GM12878 (cell line): Measurements from ENCODE around the gene RGL1. TPM values are rescaled to one million over a fixed set of nuclear protein-coding genes. Genes with fewer than 3 reads are reported as not detected.

ENCODE experiments used
- ATAC-seq: fragments of 200-7000 bp; cut with Tn5 transposase; 3 replicates; pipeline ENCODE4 v1.9.1; 2020; ENCODE audit warnings: mild to moderate bottlenecking, moderate library complexity
- BruUV-seq: library from RNA; stranded (reverse); fragments of 400-500 nt; replicated peaks from 2 replicates; lab custom pipeline; 2021; lab: Mats Ljungman, UMichigan
- CTCF ChIA-PET: fragments of 300-600 bp; sonication (Branson Sonifier 250); formaldehyde crosslinking; extraction: SDS; loops from one replicate; lab custom pipeline; 2021; ENCODE audit warnings: inconsistent platforms; lab: Yijun Ruan, JAX
- POLR2A ChIA-PET: fragments of 350-600 bp; formaldehyde crosslinking; extraction: SDS; loops from one replicate; lab custom pipeline; 2021; ENCODE audit warnings: inconsistent platforms; lab: Charles Lee
- RAD21 ChIA-PET: fragments of 300-600 bp; sonication (Branson Sonifier 250); formaldehyde crosslinking; loops from one replicate; lab custom pipeline; 2023; ENCODE audit warnings: antibody characterized with exemption; ENCODE audit not compliant: unreplicated experiment; lab: Charles Lee
- SMC1A ChIA-PET: fragments of 300-600 bp; sonication (Branson Sonifier 250); formaldehyde crosslinking; loops from one replicate; lab custom pipeline; 2023; ENCODE audit not compliant: unreplicated experiment, uncharacterized antibody; lab: Charles Lee
- DNase-seq: peaks from one replicate; pipeline ENCODE4 v3.0.0-alpha.2; 2011; ENCODE audit warnings: low read depth, low spot score
- FAIRE-seq: peaks from 3 replicates; lab custom pipeline; 2011; peaks lifted over from hg19 to GRCh38; lab: Jason Lieb, UNC
- H2AFZ ChIP-seq: 2 replicates; pipeline ENCODE4 v1.6.0; 2011; ENCODE audit warnings: low read depth, low read length, control low read depth; ENCODE audit not compliant: control insufficient read depth
- H3K27ac ChIP-seq: 2 replicates; pipeline ENCODE4 v1.5.1; 2011; ENCODE audit warnings: control low read depth; ENCODE audit not compliant: control insufficient read depth, insufficient read depth
- H3K27me3 ChIP-seq, 2 experiments: replicated peaks in 1 of 2; 2 replicates each; pipeline versions ENCODE4 v1.6.0 to v1.6.1; 2011; ENCODE audit warnings: low read length in 1 of 2; ENCODE audit not compliant: control insufficient read depth in 2 of 2, insufficient read depth in 2 of 2
- H3K36me3 ChIP-seq, 2 experiments: 2 replicates each; pipeline ENCODE4 v1.5.1; 2011; ENCODE audit warnings: low read length in 1 of 2; ENCODE audit not compliant: control insufficient read depth in 2 of 2, insufficient read depth in 2 of 2
- H3K4me1 ChIP-seq: 2 replicates; pipeline ENCODE4 v1.6.1; 2011; ENCODE audit warnings: mild to moderate bottlenecking, low read length, moderate library complexity, mixed read lengths; ENCODE audit not compliant: control insufficient read depth, insufficient read depth
- H3K4me2 ChIP-seq: 2 replicates; pipeline ENCODE4 v1.6.0; 2011; ENCODE audit warnings: control low read depth; ENCODE audit not compliant: control insufficient read depth, insufficient read depth
- H3K4me3 ChIP-seq: fragments of 200-600 bp; sonication (generic); 2 replicates; pipeline ENCODE4 v1.5.1; 2016
- H3K79me2 ChIP-seq: 2 replicates; pipeline ENCODE4 v1.6.0; 2011; ENCODE audit warnings: low read length; ENCODE audit not compliant: control insufficient read depth, insufficient read depth
- H3K9ac ChIP-seq: 2 replicates; pipeline ENCODE4 v1.8.0; 2011; ENCODE audit warnings: low read length, control low read depth, mixed read lengths; ENCODE audit not compliant: control insufficient read depth, insufficient read depth
- H3K9me3 ChIP-seq: replicated peaks from 3 replicates; pipeline ENCODE4 v1.5.1; 2011; ENCODE audit warnings: mild to moderate bottlenecking, low read length; ENCODE audit not compliant: control insufficient read depth, insufficient read depth
- H4K20me1 ChIP-seq: 2 replicates; pipeline ENCODE4 v1.6.0; 2011; ENCODE audit not compliant: control insufficient read depth, insufficient read depth
- CBX3 ChIP-seq: fragments of 200-600 bp; sonication (generic); IDR thresholded peaks from 2 replicates; pipeline ENCODE4 v1.6.1; 2016; ENCODE audit warnings: low read depth, borderline replicate concordance
- GABPA ChIP-seq: IDR thresholded peaks from 2 replicates; pipeline ENCODE4 v1.6.1; 2014; ENCODE audit warnings: antibody characterized with exemption, low read depth, mild to moderate bottlenecking, inconsistent platforms
- GATAD2B ChIP-seq: fragments of 450-650 bp; conservative IDR thresholded peaks from 2 replicates; pipeline ENCODE4 v1.6.1; 2017; ENCODE audit warnings: low read depth, mild to moderate bottlenecking, moderate library complexity
- HDAC6 ChIP-seq: fragments of 200-600 bp; sonication (generic); IDR thresholded peaks from one replicate; pipeline ENCODE4 v1.8.0; 2017; ENCODE audit warnings: antibody characterized with exemption; ENCODE audit not compliant: unreplicated experiment
- JUNB ChIP-seq: IDR thresholded peaks from 2 replicates; pipeline ENCODE4 v1.6.1; 2016; ENCODE audit warnings: antibody characterized with exemption, mild to moderate bottlenecking
- JUND ChIP-seq: IDR thresholded peaks from 2 replicates; pipeline ENCODE4 v1.6.1; 2012; ENCODE audit warnings: low read depth, mild to moderate bottlenecking, low read length, improper control_type of control experiment, moderate library complexity
- MXI1 ChIP-seq: fragments of 150-350 bp; IDR thresholded peaks from 2 replicates; pipeline ENCODE4 v1.6.1; 2011; ENCODE audit warnings: low read depth, mild to moderate bottlenecking, inconsistent platforms, low read length, improper control_type of control experiment
- MYB ChIP-seq: fragments of 150-350 bp; IDR thresholded peaks from 2 replicates; pipeline ENCODE4 v1.6.1; 2014; ENCODE audit warnings: mild to moderate bottlenecking, low read depth, low read length, borderline replicate concordance
- NFYB ChIP-seq: IDR thresholded peaks from 2 replicates; pipeline ENCODE4 v1.6.1; 2011; ENCODE audit warnings: low read depth, mild to moderate bottlenecking, low read length, improper control_type of control experiment, moderate library complexity; ENCODE audit not compliant: insufficient read depth
- POLR2AphosphoS5 ChIP-seq: IDR thresholded peaks from 2 replicates; pipeline ENCODE4 v1.6.1; 2011; ENCODE audit warnings: mild to moderate bottlenecking, low read length, inconsistent platforms
- SMAD1 ChIP-seq: fragments of 450-650 bp; IDR thresholded peaks from 2 replicates; pipeline ENCODE4 v1.6.1; 2018; ENCODE audit warnings: mild to moderate bottlenecking, low read depth; ENCODE audit not compliant: partially characterized antibody
- YY1 ChIP-seq: IDR thresholded peaks from 2 replicates; pipeline ENCODE4 v1.6.1; 2011; ENCODE audit warnings: low read depth, mild to moderate bottlenecking, low read length
- ZNF217 ChIP-seq: fragments of 450-650 bp; IDR thresholded peaks from 2 replicates; pipeline ENCODE4 v1.6.1; 2017; ENCODE audit warnings: antibody characterized with exemption, mild to moderate bottlenecking
- WGBS: methylation state at CpG from one replicate; pipeline ENCODE4 v1.1.6; 2016; ENCODE audit warnings: low lambda C conversion rate; ENCODE audit not compliant: insufficient replicate concordance, insufficient coverage; ENCODE audit errors: missing lambda C conversion rate; 5-methylcytosine and 5-hydroxymethylcytosine counted together
- in situ Hi-C: fragments of 300-500 bp; cut with MboI; formaldehyde crosslinking; loops from 9 replicates; pipeline ENCODE4 v1.14.3; 2018; ENCODE audit warnings: mixed read lengths
- intact Hi-C: fragments of 100-400 bp; cut with micrococcal nuclease; formaldehyde crosslinking; loops from one replicate; pipeline ENCODE4 v1.14.2; 2022; ENCODE audit not compliant: unreplicated experiment
- polyA plus RNA-seq, 11 experiments: library from polyadenylated mRNA; depleted of rRNA in 4 of 11; unstranded in 6 of 11; stranded (reverse) in 5 of 11; fragments of >200 nt; fragmentation: Nextera tagmentation in 4 of 11; fragmentation: Illumina TruSeq in 1 of 11; extraction: Ambion mirVana in 4 of 11; extraction: Trizol in 1 of 11; gene quantifications; 1 replicate in 1 of 11; 2 replicates in 10 of 11; pipeline versions ENCODE4 v1.2.1 to v1.2.3, GENCODE V29; 2011 to 2016; ENCODE audit warnings: inconsistent platforms in 2 of 11, missing spikeins in 2 of 11, low read depth in 1 of 11
- total RNA-seq, 4 experiments: library from RNA; depleted of rRNA in 3 of 4; stranded (reverse); fragments of >200 nt in 3 of 4; fragmentation: Illumina TruSeq in 1 of 4; extraction: Trizol in 1 of 4; gene quantifications; 2 replicates each; pipeline versions ENCODE4 v1.2.1 to v1.2.3, GENCODE V29; 2013 to 2021
- TF ChIP-seq, protein P1 (sequence below): fragments of 450-650 bp; IDR thresholded peaks from 2 replicates; pipeline ENCODE4 v1.6.1; 2017; ENCODE audit warnings: antibody characterized with exemption, mild to moderate bottlenecking, moderate library complexity
- TF ChIP-seq, protein P2 (sequence below): fragments of 450-650 bp; IDR thresholded peaks from 2 replicates; pipeline ENCODE4 v1.6.1; 2017; ENCODE audit warnings: low read depth, mild to moderate bottlenecking, moderate library complexity
- TF ChIP-seq, protein P3 (sequence below): fragments of 450-650 bp; IDR thresholded peaks from 2 replicates; pipeline ENCODE4 v1.6.1; 2017; ENCODE audit warnings: borderline replicate concordance
- TF ChIP-seq, protein P4 (sequence below): fragments of 450-650 bp; IDR thresholded peaks from 2 replicates; pipeline ENCODE4 v1.6.1; 2014; ENCODE audit warnings: mild to moderate bottlenecking

Gene RGL1
- total and polyA plus RNA-seq, 10 of the 15 experiments (the other 5 are each of a cell fraction or from before 2014, with no cell fraction given): 8.1 to 25.0 (median 19.0) TPM

DNA sequence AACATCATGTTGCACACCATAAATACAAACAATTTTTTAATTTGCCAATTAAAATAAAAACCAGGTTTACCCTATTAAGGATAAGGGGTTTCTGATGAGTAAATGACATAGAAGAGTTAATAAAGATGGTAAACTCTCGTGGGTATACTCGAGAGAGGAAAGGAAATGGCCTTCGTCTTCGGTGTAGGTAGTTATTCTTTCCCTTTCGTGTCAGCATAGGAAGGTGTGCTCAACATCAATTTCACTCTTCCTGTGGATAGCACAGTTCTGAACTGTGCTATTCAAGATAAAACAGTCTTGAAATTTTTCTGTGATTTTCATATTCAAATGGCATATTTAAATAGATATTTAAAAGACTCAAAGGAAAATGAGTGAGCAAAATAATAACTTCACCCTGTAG is 98.2 kb downstream of the RGL1 start:
- intact Hi-C loops: no loop called here
- POLR2A ChIA-PET: interaction anchor here (2.8 kb wide), 1 partner anchor 8 kb away, joined by 13 read pairs; no protein-coding TSS in a partner anchor
- TF ChIP-seq, protein P1, sequence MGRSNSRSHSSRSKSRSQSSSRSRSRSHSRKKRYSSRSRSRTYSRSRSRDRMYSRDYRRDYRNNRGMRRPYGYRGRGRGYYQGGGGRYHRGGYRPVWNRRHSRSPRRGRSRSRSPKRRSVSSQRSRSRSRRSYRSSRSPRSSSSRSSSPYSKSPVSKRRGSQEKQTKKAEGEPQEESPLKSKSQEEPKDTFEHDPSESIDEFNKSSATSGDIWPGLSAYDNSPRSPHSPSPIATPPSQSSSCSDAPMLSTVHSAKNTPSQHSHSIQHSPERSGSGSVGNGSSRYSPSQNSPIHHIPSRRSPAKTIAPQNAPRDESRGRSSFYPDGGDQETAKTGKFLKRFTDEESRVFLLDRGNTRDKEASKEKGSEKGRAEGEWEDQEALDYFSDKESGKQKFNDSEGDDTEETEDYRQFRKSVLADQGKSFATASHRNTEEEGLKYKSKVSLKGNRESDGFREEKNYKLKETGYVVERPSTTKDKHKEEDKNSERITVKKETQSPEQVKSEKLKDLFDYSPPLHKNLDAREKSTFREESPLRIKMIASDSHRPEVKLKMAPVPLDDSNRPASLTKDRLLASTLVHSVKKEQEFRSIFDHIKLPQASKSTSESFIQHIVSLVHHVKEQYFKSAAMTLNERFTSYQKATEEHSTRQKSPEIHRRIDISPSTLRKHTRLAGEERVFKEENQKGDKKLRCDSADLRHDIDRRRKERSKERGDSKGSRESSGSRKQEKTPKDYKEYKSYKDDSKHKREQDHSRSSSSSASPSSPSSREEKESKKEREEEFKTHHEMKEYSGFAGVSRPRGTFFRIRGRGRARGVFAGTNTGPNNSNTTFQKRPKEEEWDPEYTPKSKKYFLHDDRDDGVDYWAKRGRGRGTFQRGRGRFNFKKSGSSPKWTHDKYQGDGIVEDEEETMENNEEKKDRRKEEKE: no peak
- TF ChIP-seq JUND (no peak), SMAD1 (no peak), HDAC6 (no peak), GABPA (no peak), CBX3 (no peak), GATAD2B (no peak), JUNB (no peak), MXI1 (no peak), POLR2AphosphoS5 (no peak), ZNF217 (no peak), MYB (no peak), NFYB (no peak), YY1 (no peak)
- TF ChIP-seq, protein P2, sequence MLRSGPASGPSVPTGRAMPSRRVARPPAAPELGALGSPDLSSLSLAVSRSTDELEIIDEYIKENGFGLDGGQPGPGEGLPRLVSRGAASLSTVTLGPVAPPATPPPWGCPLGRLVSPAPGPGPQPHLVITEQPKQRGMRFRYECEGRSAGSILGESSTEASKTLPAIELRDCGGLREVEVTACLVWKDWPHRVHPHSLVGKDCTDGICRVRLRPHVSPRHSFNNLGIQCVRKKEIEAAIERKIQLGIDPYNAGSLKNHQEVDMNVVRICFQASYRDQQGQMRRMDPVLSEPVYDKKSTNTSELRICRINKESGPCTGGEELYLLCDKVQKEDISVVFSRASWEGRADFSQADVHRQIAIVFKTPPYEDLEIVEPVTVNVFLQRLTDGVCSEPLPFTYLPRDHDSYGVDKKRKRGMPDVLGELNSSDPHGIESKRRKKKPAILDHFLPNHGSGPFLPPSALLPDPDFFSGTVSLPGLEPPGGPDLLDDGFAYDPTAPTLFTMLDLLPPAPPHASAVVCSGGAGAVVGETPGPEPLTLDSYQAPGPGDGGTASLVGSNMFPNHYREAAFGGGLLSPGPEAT: no peak
- TF ChIP-seq, protein P3, sequence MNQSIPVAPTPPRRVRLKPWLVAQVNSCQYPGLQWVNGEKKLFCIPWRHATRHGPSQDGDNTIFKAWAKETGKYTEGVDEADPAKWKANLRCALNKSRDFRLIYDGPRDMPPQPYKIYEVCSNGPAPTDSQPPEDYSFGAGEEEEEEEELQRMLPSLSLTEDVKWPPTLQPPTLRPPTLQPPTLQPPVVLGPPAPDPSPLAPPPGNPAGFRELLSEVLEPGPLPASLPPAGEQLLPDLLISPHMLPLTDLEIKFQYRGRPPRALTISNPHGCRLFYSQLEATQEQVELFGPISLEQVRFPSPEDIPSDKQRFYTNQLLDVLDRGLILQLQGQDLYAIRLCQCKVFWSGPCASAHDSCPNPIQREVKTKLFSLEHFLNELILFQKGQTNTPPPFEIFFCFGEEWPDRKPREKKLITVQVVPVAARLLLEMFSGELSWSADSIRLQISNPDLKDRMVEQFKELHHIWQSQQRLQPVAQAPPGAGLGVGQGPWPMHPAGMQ: no peak
- TF ChIP-seq, protein P4, sequence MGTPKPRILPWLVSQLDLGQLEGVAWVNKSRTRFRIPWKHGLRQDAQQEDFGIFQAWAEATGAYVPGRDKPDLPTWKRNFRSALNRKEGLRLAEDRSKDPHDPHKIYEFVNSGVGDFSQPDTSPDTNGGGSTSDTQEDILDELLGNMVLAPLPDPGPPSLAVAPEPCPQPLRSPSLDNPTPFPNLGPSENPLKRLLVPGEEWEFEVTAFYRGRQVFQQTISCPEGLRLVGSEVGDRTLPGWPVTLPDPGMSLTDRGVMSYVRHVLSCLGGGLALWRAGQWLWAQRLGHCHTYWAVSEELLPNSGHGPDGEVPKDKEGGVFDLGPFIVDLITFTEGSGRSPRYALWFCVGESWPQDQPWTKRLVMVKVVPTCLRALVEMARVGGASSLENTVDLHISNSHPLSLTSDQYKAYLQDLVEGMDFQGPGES: no peak

More for the DNA sequence above, 98.2 kb downstream of the RGL1 start:
- no peak overlapping the region for H2AFZ ChIP-seq
- peaks cover 40% of the 10 kb centered on the region for H3K4me1 ChIP-seq
- ChIA-PET SMC1A (interaction anchor here (1.3 to 4.0 kb wide), 6 partner anchors 8 to 248 kb away, joined by 3 to 22 read pairs (median 14); no protein-coding TSS in a partner anchor), RAD21 (interaction anchor here (1.2 to 3.0 kb wide), 4 partner anchors 8 to 248 kb away, joined by 4 to 15 read pairs (median 10); no protein-coding TSS in a partner anchor), CTCF (interaction anchor here (1.1 to 2.5 kb wide), 4 partner anchors 8 to 256 kb away, joined by 3 to 19 read pairs (median 10); no protein-coding TSS in a partner anchor)
- H3K9ac ChIP-seq: no peak overlapping the region; the same call in 1 of the 2 replicates
- FAIRE-seq: no peak
- peak; percentile 55 for ATAC-seq
- no peak for DNase-seq
- peak overlapping the region; percentile 31 for H3K4me2 ChIP-seq
- peaks cover 15 to 24% of the 10 kb centered on the region in 2 experiments for H3K36me3 ChIP-seq
- peaks cover 10% of the 10 kb centered on the region for H3K79me2 ChIP-seq
- H3K27ac ChIP-seq: peak overlapping the region; percentile 88
- in situ Hi-C loops: no loop called here
- 69% methylated on average over 5 of the region's 5 CpGs for WGBS
- H4K20me1 ChIP-seq: no peaks in the 10 kb centered on the region
- no peaks in the 10 kb centered on the region for H3K9me3 ChIP-seq
- no peaks in the 10 kb centered on the region for H3K27me3 ChIP-seq
- no TSS peak for BruUV-seq
- H3K4me3 ChIP-seq: no peak overlapping the region
